Large intestine (tissue), 3 donors: ENCODE results near the gene PANX2. TPM values are rescaled to one million over a fixed set of nuclear protein-coding genes. Genes with fewer than 3 reads are reported as not detected.
"Not testable (repeated sequence)": the region's sequence is repeated elsewhere in the genome, so short reads cannot be mapped to it uniquely, and the experiment has no call there.

Experiments used
- DNase-seq, 2 donors: peaks; one replicate each; pipeline versions ENCODE4 v3.0.0 to v3.0.0-alpha.2; 2013
- H3K27ac ChIP-seq: one replicate; pipeline ENCODE4 v1.5.1; 2013; ENCODE audit warnings: low read length
- H3K27me3 ChIP-seq: 2 replicates; pipeline ENCODE4 v1.6.1; 2013; ENCODE audit warnings: low read length; ENCODE audit not compliant: control insufficient read depth, insufficient read depth
- H3K36me3 ChIP-seq: 2 replicates; pipeline ENCODE4 v1.6.1; 2013; ENCODE audit warnings: low read length; ENCODE audit not compliant: control insufficient read depth, insufficient read depth
- H3K4me1 ChIP-seq: one replicate; pipeline ENCODE4 v1.6.1; 2013; ENCODE audit warnings: low read length; ENCODE audit not compliant: control insufficient read depth, insufficient read depth
- H3K4me3 ChIP-seq: one replicate; pipeline ENCODE4 v1.5.1; 2013; ENCODE audit warnings: low read length
- H3K9me3 ChIP-seq: one replicate; pipeline ENCODE4 v1.6.1; 2013; ENCODE audit warnings: mild to moderate bottlenecking, low read depth, low read length, moderate library complexity; ENCODE audit not compliant: control insufficient read depth
- WGBS: methylation state at CpG from one replicate; pipeline ENCODE4 v1.1.5; 2013; ENCODE audit warnings: low lambda C conversion rate; ENCODE audit not compliant: insufficient coverage; 5-methylcytosine and 5-hydroxymethylcytosine counted together
- polyA plus RNA-seq: library from polyadenylated mRNA; unstranded; fragments of 120-200 nt; gene quantifications from one replicate; pipeline ENCODE4 v1.2.1, GENCODE V29; 2013

PANX2 gene
- polyA plus RNA-seq, 1 donor, result 0.55 TPM

GRCh38 chr22:50201191-50202129, 30.9 kb downstream of the PANX2 start:
- H3K4me3 ChIP-seq, result peak overlapping the region; percentile 72
- peaks cover 12% of the 10 kb centered on the region for H3K4me1 ChIP-seq
- peak overlapping the region; percentile 49 for H3K27ac ChIP-seq
- peaks cover 2% of the 10 kb centered on the region for H3K9me3 ChIP-seq
- H3K36me3 ChIP-seq, result peaks cover 34% of the 10 kb centered on the region
- H3K27me3 ChIP-seq, result no peaks in the 10 kb centered on the region
- no CpG with 5 or more reads among the region's 115 CpGs for WGBS
- DNase-seq, result peak in 1 of 2 donors; percentile 64

GRCh38 chr22:50202130-50202666, 31.7 kb downstream of the PANX2 start:
- Histone ChIP-seq H3K4me3 (peak overlapping the region; percentile 72), H3K27me3 (no peaks in the 10 kb centered on the region), H3K4me1 (peaks cover 12% of the 10 kb centered on the region), H3K9me3 (peaks cover 2% of the 10 kb centered on the region), H3K27ac (peak overlapping the region; percentile 49), H3K36me3 (peaks cover 37% of the 10 kb centered on the region)
- DNase-seq, result peak in 1 of 2 donors; percentile 67
- 30% methylated on average over 2 of the region's 13 CpGs for WGBS

GRCh38 chr22:50203288-50203687, 32.8 kb downstream of the PANX2 start:
- Histone ChIP-seq H3K9me3 (peaks cover 2% of the 10 kb centered on the region), H3K36me3 (peaks cover 37% of the 10 kb centered on the region), H3K4me1 (peaks cover 12% of the 10 kb centered on the region), H3K27ac (no peak overlapping the region), H3K27me3 (no peaks in the 10 kb centered on the region), H3K4me3 (no peak overlapping the region)
- WGBS, result 100% methylated on average over 1 of the region's 1 CpG
- no peak for DNase-seq

- Histone ChIP-seq H3K27ac (no peak overlapping the region), H3K36me3 (peaks cover 37% of the 10 kb centered on the region), H3K4me3 (no peak overlapping the region), H3K27me3 (no peaks in the 10 kb centered on the region), H3K9me3 (peaks cover 2% of the 10 kb centered on the region), H3K4me1 (peaks cover 12% of the 10 kb centered on the region)
- no peak for DNase-seq
- WGBS, result 100% methylated on average over 5 of the region's 7 CpGs
These were observed 34.0 kb downstream of the PANX2 start for GRCh38 chr22:50204571-50204970.

- DNase-seq, result peak in 1 of 2 donors; percentile 66
- not testable (repeated sequence) for H3K4me1 ChIP-seq, H3K27me3 ChIP-seq, H3K27ac ChIP-seq, H3K9me3 ChIP-seq, H3K4me3 ChIP-seq
- H3K36me3 ChIP-seq, result peaks cover 38% of the 10 kb centered on the region
- WGBS, result 63% methylated on average over 4 of the region's 9 CpGs
These were observed 34.5 kb downstream of the PANX2 start for GRCh38 chr22:50204998-50205397.

GRCh38 chr22:50205781-50206569, 35.4 kb downstream of the PANX2 start:
- peaks cover 47% of the 10 kb centered on the region for H3K36me3 ChIP-seq

GRCh38 chr22:50206599-50206998, 36.1 kb downstream of the PANX2 start:
- DNase-seq, result no peak

More at GRCh38 chr22:50205781-50206569, 35.4 kb downstream of the PANX2 start:
- H3K27me3 ChIP-seq, result no peaks in the 10 kb centered on the region
- peaks cover 2% of the 10 kb centered on the region for H3K9me3 ChIP-seq
- H3K27ac ChIP-seq, result no peak overlapping the region
- no peak for DNase-seq
- peaks cover 7% of the 10 kb centered on the region for H3K4me1 ChIP-seq
- no CpG with 5 or more reads among the region's 45 CpGs for WGBS
- H3K4me3 ChIP-seq, result no peak overlapping the region

GRCh38 chr22:50207383-50208140, 37.0 kb downstream of the PANX2 start:
- no peak for DNase-seq
- no CpG with 5 or more reads among the region's 23 CpGs for WGBS
- Histone ChIP-seq H3K4me1 (no peaks in the 10 kb centered on the region), H3K36me3 (peaks cover 59% of the 10 kb centered on the region), H3K27me3 (no peaks in the 10 kb centered on the region), H3K27ac (no peak overlapping the region), H3K9me3 (peaks cover 2% of the 10 kb centered on the region), H3K4me3 (no peak overlapping the region)

More at GRCh38 chr22:50206599-50206998, 36.1 kb downstream of the PANX2 start:
- Histone ChIP-seq H3K4me1 (peaks cover 7% of the 10 kb centered on the region), H3K4me3 (no peak overlapping the region), H3K27me3 (no peaks in the 10 kb centered on the region), H3K36me3 (peaks cover 51% of the 10 kb centered on the region), H3K9me3 (peaks cover 2% of the 10 kb centered on the region), H3K27ac (no peak overlapping the region)
- WGBS, result no CpG with 5 or more reads among the region's 10 CpGs

GRCh38 chr22:50208430-50208938, 38.0 kb downstream of the PANX2 start:
- no peak overlapping the region for H3K27ac ChIP-seq
- 93% methylated on average over 5 of the region's 22 CpGs for WGBS
- no peaks in the 10 kb centered on the region for H3K27me3 ChIP-seq
- peaks cover 2% of the 10 kb centered on the region for H3K9me3 ChIP-seq
- DNase-seq, result no peak
- H3K36me3 ChIP-seq, result peaks cover 62% of the 10 kb centered on the region
- no peak overlapping the region for H3K4me3 ChIP-seq
- H3K4me1 ChIP-seq, result no peaks in the 10 kb centered on the region
